ENCODE data around the gene FANCC. TPM values are rescaled to one million over a fixed set of nuclear protein-coding genes. Genes with fewer than 3 reads are reported as not detected.
"Not testable (repeated sequence)": the region's sequence is repeated elsewhere in the genome, so short reads cannot be mapped to it uniquely, and the experiment has no call there.

Gene FANCC
- total RNA-seq, 3 donors from 2014 or later (not counting 1 experiment from before 2014, with no cell fraction given), result 9.9 to 18.9 (median 12.8) TPM

DNA sequence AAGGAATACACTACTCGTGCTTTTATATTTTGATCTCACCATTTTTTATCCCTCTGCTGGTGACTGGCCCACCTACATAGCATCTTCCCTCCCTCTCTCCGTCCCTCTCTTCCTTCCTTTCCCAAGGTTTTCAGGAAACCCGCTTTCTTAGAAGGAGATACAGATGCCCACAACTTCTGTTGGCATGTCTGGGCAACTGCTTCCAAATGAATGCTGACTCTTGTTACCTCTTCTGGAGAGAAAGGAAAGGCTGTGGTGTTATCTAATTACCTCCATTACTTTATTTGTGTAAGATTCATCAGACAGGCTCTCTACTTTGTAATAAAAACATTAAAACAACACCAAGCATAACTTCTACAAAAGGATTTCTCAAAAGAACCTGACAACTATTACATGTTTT lies 20.2 kb downstream of the FANCC start:
- Histone ChIP-seq H3K9me3 (ENCODE audit: control insufficient read depth, insufficient read depth, low read length) (no peaks in the 10 kb centered on the region), H3K27ac (ENCODE audit: low read length) (no peak overlapping the region), H3K27me3 (ENCODE audit: control insufficient read depth, insufficient read depth, low read length) (no peaks in the 10 kb centered on the region), H3K36me3 (ENCODE audit: control insufficient read depth, insufficient read depth, low read length) (no peaks in the 10 kb centered on the region), H3K4me1 (ENCODE audit: control insufficient read depth, insufficient read depth, low read length) (no peaks in the 10 kb centered on the region), H3K4me3 (ENCODE audit: low read length) (no peak overlapping the region)
- TF ChIP-seq, protein P1, sequence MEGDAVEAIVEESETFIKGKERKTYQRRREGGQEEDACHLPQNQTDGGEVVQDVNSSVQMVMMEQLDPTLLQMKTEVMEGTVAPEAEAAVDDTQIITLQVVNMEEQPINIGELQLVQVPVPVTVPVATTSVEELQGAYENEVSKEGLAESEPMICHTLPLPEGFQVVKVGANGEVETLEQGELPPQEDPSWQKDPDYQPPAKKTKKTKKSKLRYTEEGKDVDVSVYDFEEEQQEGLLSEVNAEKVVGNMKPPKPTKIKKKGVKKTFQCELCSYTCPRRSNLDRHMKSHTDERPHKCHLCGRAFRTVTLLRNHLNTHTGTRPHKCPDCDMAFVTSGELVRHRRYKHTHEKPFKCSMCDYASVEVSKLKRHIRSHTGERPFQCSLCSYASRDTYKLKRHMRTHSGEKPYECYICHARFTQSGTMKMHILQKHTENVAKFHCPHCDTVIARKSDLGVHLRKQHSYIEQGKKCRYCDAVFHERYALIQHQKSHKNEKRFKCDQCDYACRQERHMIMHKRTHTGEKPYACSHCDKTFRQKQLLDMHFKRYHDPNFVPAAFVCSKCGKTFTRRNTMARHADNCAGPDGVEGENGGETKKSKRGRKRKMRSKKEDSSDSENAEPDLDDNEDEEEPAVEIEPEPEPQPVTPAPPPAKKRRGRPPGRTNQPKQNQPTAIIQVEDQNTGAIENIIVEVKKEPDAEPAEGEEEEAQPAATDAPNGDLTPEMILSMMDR (IDR thresholded peaks at IDR 0.05), result no peak
- Mint-ChIP-seq H3K27ac (no peak overlapping the region), H3K4me1 (peaks cover 0 to 4% of the 10 kb centered on the region in 2 donors), H3K4me3 (no peak overlapping the region), H3K9me3 (no peaks in the 10 kb centered on the region), H3K36me3 (no peaks in the 10 kb centered on the region), H3K27me3 (ENCODE audit: low read depth in 2 of 2) (no peaks in the 10 kb centered on the region)
- ATAC-seq (no peak), DNase-seq (no peak)
- 94% methylated on average over 3 of the region's 3 CpGs for WGBS (ENCODE audit: insufficient coverage)
- intact Hi-C loops (cut with micrococcal nuclease), result no loop called here

DNA sequence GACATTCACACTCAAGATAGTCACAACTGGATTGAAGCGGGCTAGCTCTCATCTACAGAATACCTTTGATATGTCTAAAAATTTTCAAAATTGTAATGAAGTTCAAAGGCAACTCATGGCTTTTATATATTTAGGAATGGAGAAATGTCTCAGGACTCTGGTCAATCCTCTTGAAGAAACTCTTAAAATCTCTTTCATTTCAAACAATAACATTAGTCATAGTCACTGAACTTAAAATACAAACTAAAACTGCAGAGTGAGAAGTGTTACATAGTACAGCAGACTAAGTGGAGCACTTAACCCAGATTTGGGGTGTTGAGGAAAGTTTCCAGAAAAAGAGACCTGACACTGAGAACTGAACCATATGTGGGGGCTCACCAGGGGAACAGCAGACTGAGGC lies 20.7 kb downstream of the FANCC start:
- WGBS (ENCODE audit: insufficient coverage), result no CpG with 5 or more reads among the region's 1 CpG
- no peaks in the 10 kb centered on the region for H3K4me1 ChIP-seq (ENCODE audit: control insufficient read depth, insufficient read depth, low read length)
- no peaks in the 10 kb centered on the region for H3K27me3 Mint-ChIP-seq (ENCODE audit: low read depth in 2 of 2)
- H3K36me3 Mint-ChIP-seq, result no peaks in the 10 kb centered on the region
- H3K27ac Mint-ChIP-seq, result no peak overlapping the region
- H3K9me3 ChIP-seq (ENCODE audit: control insufficient read depth, insufficient read depth, low read length), result no peaks in the 10 kb centered on the region
- no peak overlapping the region for H3K4me3 ChIP-seq (ENCODE audit: low read length)
- H3K36me3 ChIP-seq (ENCODE audit: control insufficient read depth, insufficient read depth, low read length), result no peaks in the 10 kb centered on the region
- TF ChIP-seq, protein P1 (IDR thresholded peaks at IDR 0.05), result no peak
- no peaks in the 10 kb centered on the region for H3K27me3 ChIP-seq (ENCODE audit: control insufficient read depth, insufficient read depth, low read length)
- H3K4me1 Mint-ChIP-seq, result peaks cover 0 to 4% of the 10 kb centered on the region in 2 donors
- H3K9me3 Mint-ChIP-seq, result no peaks in the 10 kb centered on the region
- intact Hi-C loops (cut with micrococcal nuclease), result no loop called here
- no peak overlapping the region for H3K4me3 Mint-ChIP-seq
- no peak for ATAC-seq
- H3K27ac ChIP-seq (ENCODE audit: low read length), result no peak overlapping the region
- DNase-seq, result no peak

DNA sequence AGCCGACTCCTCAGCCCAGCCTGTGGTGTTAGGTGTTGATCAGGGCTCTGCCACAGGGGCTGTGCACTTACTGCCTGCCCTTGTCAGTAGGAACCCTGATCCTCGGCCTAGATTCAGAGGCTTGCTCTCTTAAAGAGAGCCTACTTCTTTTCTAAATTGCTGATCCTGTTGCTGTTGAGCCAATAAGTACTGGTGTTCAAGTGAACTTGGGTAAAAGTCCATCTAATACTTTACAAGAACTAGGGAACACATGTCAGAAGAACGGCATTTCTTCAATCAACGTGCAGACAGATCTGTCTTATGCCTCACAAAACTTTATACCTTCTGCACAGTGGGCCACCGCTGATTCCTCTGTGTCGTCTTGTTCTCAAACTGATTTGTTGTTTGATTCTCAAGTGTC lies 24.2 kb downstream of the FANCC start:
- intact Hi-C loops (cut with micrococcal nuclease); H3K27me3 ChIP-seq (ENCODE audit: control insufficient read depth, insufficient read depth, low read length); H3K4me3 Mint-ChIP-seq; H3K27ac ChIP-seq (ENCODE audit: low read length); H3K4me3 ChIP-seq (ENCODE audit: low read length); H3K27me3 Mint-ChIP-seq (ENCODE audit: low read depth in 2 of 2); DNase-seq; H3K9me3 ChIP-seq (ENCODE audit: control insufficient read depth, insufficient read depth, low read length); H3K36me3 Mint-ChIP-seq; H3K4me1 ChIP-seq (ENCODE audit: control insufficient read depth, insufficient read depth, low read length); ATAC-seq; H3K27ac Mint-ChIP-seq; H3K36me3 ChIP-seq (ENCODE audit: control insufficient read depth, insufficient read depth, low read length); H3K9me3 Mint-ChIP-seq: not testable (repeated sequence)
- WGBS (ENCODE audit: insufficient coverage), result 95% methylated on average over 6 of the region's 6 CpGs
- H3K4me1 Mint-ChIP-seq, result peaks cover 0 to 12% of the 10 kb centered on the region in 2 donors

DNA sequence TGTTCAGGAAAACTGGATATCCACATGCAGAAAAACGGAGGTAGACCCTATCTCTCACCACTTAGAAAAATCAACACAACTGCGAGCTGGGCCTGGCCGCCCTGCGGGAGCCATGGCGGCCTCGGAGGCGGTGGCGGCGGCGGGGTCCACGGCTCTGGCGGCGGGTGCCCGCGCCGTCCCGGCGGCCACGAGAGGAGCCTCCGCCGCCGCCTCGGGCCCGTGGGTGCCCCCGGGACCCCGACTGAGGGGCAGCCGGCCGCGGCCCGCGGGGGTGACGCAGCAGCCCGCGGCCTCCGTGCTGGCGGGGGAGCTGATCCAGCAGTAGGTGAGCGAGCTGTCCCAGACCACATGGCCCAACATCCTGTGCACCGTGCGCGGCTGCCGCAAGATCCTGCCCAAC lies 25.3 kb downstream of the FANCC start:
- ATAC-seq (no peak), DNase-seq (no peak)
- Mint-ChIP-seq H3K27me3 (ENCODE audit: low read depth in 2 of 2) (no peaks in the 10 kb centered on the region), H3K27ac (no peak overlapping the region), H3K4me3 (no peak overlapping the region), H3K36me3 (no peaks in the 10 kb centered on the region), H3K4me1 (peaks cover 0 to 9% of the 10 kb centered on the region in 2 donors), H3K9me3 (no peaks in the 10 kb centered on the region)
- 98% methylated on average over 41 of the region's 41 CpGs for WGBS (ENCODE audit: insufficient coverage)
- H3K4me3 ChIP-seq (ENCODE audit: low read length), result no peak overlapping the region
- no peaks in the 10 kb centered on the region for H3K27me3 ChIP-seq (ENCODE audit: control insufficient read depth, insufficient read depth, low read length)
- intact Hi-C loops (cut with micrococcal nuclease), result no loop called here
- no peaks in the 10 kb centered on the region for H3K36me3 ChIP-seq (ENCODE audit: control insufficient read depth, insufficient read depth, low read length)
- H3K27ac ChIP-seq (ENCODE audit: low read length), result no peak overlapping the region
- no peaks in the 10 kb centered on the region for H3K9me3 ChIP-seq (ENCODE audit: control insufficient read depth, insufficient read depth, low read length)
- TF ChIP-seq, protein P1 (IDR thresholded peaks at IDR 0.05), result no peak
- H3K4me1 ChIP-seq (ENCODE audit: control insufficient read depth, insufficient read depth, low read length), result no peaks in the 10 kb centered on the region

All from natural killer cell (primary cell).